ENCODE results near the gene ZBTB21. TPM values are rescaled to one million over a fixed set of nuclear protein-coding genes. Genes with fewer than 3 reads are reported as not detected.

Gene ZBTB21
- total and polyA plus RNA-seq, 2 of the 8 experiments (the other 6 are each of a cell fraction or from before 2014, with no cell fraction given), result 3.9 to 17.8 TPM

GRCh38 chr21:41975391-41976272, 34.5 kb downstream of the ZBTB21 start (continued):
- TF ChIP-seq RAD21 (IDR thresholded peaks at IDR 0.05 in 1 of 2, conservative IDR thresholded peaks at IDR 0.05 in 1 of 2; ENCODE audit: low read depth in 2 of 2, low read length in 2 of 2) (no peak), SIN3A (conservative IDR thresholded peaks at IDR 0.05 in 1 of 2, IDR thresholded peaks at IDR 0.05 in 1 of 2; ENCODE audit: low read depth in 1 of 2, low read length in 2 of 2) (no peak), RFX5 (IDR thresholded peaks at IDR 0.05; ENCODE audit: borderline replicate concordance, low read depth, low read length) (no peak), SUZ12 (IDR thresholded peaks at IDR 0.05; ENCODE audit: low read length) (no peak), YY1 (IDR thresholded peaks at IDR 0.05; ENCODE audit: low read depth, low read length) (no peak), CREB1 (IDR thresholded peaks at IDR 0.05) (no peak), BRCA1 (IDR thresholded peaks at IDR 0.05; ENCODE audit: low read depth, low read length) (no peak), E2F6 (IDR thresholded peaks at IDR 0.05) (no peak)
